GM13976 (cell line): ENCODE data around the gene TMEM130.

Experiments used
- DNase-seq: peaks from one replicate; pipeline ENCODE4 v3.0.0; 2012; ENCODE audit warnings: low spot score
- in situ Hi-C: fragments of 300-500 bp; cut with MboI; formaldehyde crosslinking; loops from one replicate; pipeline ENCODE4 v1.12.0; 2022; ENCODE audit warnings: low sequenced_read_pairs, mixed read lengths, inconsistent platforms; ENCODE audit not compliant: unreplicated experiment
- TF ChIP-seq, protein P1 (sequence below): IDR thresholded peaks from 2 replicates; pipeline ENCODE4 v1.5.1; 2012; ENCODE audit warnings: borderline replicate concordance, mild to moderate bottlenecking; ENCODE audit not compliant: insufficient read depth; ENCODE audit errors: extremely low read depth, missing control alignments, control extremely low read depth

Gene TMEM130

DNA sequence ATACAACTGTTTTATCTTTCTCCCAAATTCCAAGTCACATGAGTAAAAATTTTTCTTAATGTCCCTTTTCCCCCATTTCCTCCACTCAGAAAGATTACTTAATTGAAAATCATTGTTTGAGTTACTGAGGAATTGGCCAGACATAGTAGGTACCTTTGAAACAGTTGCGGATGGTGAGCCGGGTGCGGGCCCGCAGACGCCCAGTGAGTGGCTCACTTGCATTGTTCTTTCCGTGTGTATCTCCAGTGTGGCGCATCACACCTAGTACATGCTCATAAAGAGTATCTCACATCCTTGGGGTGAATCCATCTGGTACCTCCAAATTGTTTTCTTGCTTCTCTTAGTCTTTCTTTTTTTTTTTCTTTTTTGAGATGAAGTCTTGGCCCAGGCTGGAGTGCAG, 22.8 kb upstream of the TMEM130 start:
- in situ Hi-C loops, result no loop called here
- TF ChIP-seq, protein P1, sequence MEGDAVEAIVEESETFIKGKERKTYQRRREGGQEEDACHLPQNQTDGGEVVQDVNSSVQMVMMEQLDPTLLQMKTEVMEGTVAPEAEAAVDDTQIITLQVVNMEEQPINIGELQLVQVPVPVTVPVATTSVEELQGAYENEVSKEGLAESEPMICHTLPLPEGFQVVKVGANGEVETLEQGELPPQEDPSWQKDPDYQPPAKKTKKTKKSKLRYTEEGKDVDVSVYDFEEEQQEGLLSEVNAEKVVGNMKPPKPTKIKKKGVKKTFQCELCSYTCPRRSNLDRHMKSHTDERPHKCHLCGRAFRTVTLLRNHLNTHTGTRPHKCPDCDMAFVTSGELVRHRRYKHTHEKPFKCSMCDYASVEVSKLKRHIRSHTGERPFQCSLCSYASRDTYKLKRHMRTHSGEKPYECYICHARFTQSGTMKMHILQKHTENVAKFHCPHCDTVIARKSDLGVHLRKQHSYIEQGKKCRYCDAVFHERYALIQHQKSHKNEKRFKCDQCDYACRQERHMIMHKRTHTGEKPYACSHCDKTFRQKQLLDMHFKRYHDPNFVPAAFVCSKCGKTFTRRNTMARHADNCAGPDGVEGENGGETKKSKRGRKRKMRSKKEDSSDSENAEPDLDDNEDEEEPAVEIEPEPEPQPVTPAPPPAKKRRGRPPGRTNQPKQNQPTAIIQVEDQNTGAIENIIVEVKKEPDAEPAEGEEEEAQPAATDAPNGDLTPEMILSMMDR, result no peak
- no peak for DNase-seq

DNA sequence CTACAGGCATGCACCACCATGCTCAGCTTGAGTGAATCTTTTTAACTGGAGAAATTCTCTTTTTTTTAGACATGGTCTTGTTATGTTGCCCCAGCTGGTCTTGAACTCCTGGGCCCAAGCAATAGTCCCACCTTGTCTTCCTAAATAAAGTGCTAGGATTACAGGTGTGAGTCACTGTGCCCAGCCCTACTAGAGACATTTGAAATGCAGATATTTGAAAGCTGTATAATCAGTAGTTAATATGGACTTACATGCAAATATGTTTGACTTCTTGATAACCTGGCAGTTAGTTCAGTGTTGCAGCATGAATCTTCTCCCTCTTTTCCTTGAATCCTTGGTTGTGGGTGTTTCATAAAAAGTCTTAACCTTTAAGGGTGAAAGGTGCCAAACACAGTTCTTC, 17.2 kb upstream of the TMEM130 start:
- in situ Hi-C loops, result no loop called here
- DNase-seq, result no peak
- TF ChIP-seq, protein P1, result no peak

DNA sequence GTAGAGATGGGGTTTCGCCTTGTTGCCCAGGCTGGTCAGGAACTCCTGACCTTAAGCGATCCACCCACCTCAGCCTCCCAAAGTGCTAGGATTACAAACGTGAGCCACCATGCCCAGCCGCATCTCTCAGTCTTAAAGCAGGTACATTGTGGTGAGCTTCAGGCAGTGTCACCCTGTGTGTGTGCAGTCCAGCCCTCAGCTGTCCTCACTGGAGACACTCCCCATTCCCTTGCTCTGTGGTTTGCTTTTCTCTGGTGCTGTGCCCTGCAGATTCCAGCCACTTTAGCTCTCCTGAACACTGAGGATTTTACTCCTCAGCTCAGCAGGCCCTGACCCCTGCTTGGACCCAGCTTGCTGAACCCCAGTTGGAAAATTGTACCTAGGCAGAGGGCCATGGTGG, 14.6 kb upstream of the TMEM130 start:
- TF ChIP-seq, protein P1, result no peak
- in situ Hi-C loops, result no loop called here
- no peak for DNase-seq

DNA sequence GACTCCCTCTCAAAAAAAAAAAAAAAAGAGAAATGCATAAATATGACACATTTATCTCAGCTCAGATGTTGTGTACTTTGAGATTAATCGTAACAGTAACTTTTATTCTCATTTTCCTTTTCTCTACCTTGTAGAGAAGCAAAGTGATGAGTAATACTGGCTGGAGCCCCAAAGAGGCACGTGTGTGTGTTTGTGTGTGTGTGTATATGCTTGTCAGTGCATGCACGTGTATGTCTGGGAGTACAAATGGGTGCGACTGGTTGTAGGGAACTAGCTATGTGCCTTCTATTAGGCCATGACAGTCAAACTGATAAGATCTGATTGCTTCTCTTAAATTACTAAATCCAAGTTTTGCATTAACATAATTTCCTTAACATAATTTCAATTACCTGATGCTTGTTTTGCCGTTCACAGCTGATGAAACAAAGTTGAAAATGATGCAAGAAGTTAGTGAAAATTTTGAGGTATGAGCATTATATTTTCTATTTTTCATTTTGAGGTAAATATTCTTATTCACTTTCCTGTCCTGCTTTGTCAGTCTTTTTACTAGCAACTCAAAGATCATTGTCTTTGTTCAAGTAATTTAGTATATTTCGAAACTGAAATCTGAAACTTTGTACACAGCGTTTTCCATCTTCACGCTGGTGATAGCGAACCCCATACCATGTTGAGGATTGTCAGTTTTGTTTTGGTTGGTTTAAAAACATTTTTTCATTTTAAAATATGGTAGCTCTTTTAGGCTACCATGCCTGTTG, 11.9 kb upstream of the TMEM130 start:
- no peak for DNase-seq
- in situ Hi-C loops, result no loop called here
- TF ChIP-seq, protein P1, result no peak

DNA sequence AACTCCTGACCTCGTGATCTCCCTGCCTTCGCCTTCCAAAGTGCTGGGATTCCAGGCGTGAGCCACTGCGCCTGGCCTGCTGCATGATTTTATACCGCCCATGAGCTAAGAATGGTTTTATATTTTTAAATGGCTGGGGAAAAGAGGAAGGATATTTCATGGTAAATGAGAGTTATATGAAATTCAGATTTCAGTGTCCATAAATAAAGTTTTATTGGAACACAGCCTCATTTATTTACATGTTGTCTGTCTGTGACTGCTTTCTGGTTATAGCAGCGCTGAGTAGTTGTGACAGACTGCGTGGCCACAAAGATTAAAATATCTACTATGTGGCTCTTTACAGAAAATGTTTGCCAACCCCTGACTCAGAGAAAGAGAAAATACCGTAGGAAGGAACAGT, 10.7 kb upstream of the TMEM130 start:
- DNase-seq, result no peak
- in situ Hi-C loops, result no loop called here
- TF ChIP-seq, protein P1, result no peak

DNA sequence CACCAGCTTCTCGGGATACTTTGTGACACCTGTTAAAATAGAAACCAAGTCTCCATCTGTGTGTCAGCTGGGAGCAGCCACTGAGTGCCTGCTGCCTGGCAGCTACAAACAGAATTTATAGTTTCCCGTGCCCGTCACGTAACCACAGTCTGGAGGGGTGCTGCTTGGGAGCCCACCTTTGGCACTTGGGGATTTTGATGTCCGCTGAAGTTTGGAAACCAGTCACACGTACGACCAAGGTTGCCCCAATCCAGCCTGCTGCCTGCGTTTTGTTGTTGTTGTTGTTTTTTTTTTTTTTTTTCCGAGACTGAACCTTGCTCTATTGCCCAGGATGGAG, 10.1 kb upstream of the TMEM130 start:
- in situ Hi-C loops, result no loop called here
- TF ChIP-seq, protein P1, result no peak
- DNase-seq, result no peak
